WERI-Rb-1 (cell line): ENCODE measurements around the gene MARK4.
"Not testable (repeated sequence)": the region's sequence is repeated elsewhere in the genome, so short reads cannot be mapped to it uniquely, and the experiment has no call there.

Experiments
- DNase-seq: peaks from one replicate; pipeline ENCODE4 v3.0.0-alpha.2; 2020
- H3K27ac ChIP-seq: fragments of 250-450 bp; sonication (Bioruptor Pico); 2 replicates; pipeline ENCODE4 v1.5.1; 2020; ENCODE audit warnings: mild to moderate bottlenecking, moderate library complexity
- H3K27me3 ChIP-seq: fragments of 250-450 bp; sonication (Bioruptor Pico); 2 replicates; pipeline ENCODE4 v1.5.1; 2021; ENCODE audit warnings: mild to moderate bottlenecking, low read depth, moderate library complexity; ENCODE audit not compliant: insufficient read depth, severe bottlenecking
- H3K36me3 ChIP-seq: fragments of 250-450 bp; sonication (Bioruptor Pico); 2 replicates; pipeline ENCODE4 v1.5.1; 2020; ENCODE audit warnings: mild to moderate bottlenecking, moderate library complexity
- H3K4me3 ChIP-seq: 2 replicates; pipeline ENCODE4 v1.5.1; 2011; ENCODE audit warnings: low read depth, mild to moderate bottlenecking, control low read depth, low read length
- H3K9me3 ChIP-seq: fragments of 250-450 bp; sonication (Bioruptor Pico); 2 replicates; pipeline ENCODE4 v1.5.1; 2021; ENCODE audit warnings: mild to moderate bottlenecking, moderate library complexity; ENCODE audit not compliant: severe bottlenecking
- TF ChIP-seq, protein P1 (sequence below): IDR thresholded peaks from 2 replicates; pipeline ENCODE4 v1.5.1; 2011; ENCODE audit warnings: low read depth, mild to moderate bottlenecking, control low read depth, inconsistent platforms, low read length

Gene MARK4

GRCh38 chr19:45311621-45312020 lies 60.5 kb downstream of the MARK4 start:
- peaks cover 4% of the 10 kb centered on the region for H3K9me3 ChIP-seq
- TF ChIP-seq, protein P1, sequence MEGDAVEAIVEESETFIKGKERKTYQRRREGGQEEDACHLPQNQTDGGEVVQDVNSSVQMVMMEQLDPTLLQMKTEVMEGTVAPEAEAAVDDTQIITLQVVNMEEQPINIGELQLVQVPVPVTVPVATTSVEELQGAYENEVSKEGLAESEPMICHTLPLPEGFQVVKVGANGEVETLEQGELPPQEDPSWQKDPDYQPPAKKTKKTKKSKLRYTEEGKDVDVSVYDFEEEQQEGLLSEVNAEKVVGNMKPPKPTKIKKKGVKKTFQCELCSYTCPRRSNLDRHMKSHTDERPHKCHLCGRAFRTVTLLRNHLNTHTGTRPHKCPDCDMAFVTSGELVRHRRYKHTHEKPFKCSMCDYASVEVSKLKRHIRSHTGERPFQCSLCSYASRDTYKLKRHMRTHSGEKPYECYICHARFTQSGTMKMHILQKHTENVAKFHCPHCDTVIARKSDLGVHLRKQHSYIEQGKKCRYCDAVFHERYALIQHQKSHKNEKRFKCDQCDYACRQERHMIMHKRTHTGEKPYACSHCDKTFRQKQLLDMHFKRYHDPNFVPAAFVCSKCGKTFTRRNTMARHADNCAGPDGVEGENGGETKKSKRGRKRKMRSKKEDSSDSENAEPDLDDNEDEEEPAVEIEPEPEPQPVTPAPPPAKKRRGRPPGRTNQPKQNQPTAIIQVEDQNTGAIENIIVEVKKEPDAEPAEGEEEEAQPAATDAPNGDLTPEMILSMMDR, result no peak
- H3K27me3 ChIP-seq, result no peaks in the 10 kb centered on the region
- DNase-seq, result peak; percentile 50
- H3K27ac ChIP-seq, result no peak overlapping the region
- H3K36me3 ChIP-seq, result no peaks in the 10 kb centered on the region
- no peak overlapping the region for H3K4me3 ChIP-seq

DNA sequence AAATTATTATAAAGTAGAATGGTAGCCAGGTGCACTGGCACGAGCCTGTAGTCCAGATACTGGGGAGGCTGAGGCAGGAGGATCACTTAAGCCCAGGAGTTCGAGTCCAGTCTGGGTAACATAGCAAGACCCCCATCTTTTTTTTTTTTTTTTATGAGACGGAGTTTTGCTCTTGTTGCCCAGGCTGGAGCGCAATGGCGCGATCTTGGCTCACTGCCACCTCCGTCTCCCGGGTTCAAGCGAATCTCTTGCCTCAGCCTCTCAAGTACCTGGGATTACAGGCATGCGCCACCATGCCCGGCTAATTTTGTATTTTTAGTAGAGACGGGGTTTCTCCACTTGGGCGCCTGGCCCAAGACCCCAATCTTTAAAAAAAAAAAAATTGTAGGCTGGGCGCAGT lies 61.2 kb downstream of the MARK4 start:
- not testable (repeated sequence) for H3K9me3 ChIP-seq, DNase-seq, H3K27ac ChIP-seq

GRCh38 chr19:45314708-45315245 lies 63.7 kb downstream of the MARK4 start:
- Histone ChIP-seq H3K27me3 (no peaks in the 10 kb centered on the region), H3K27ac (no peak overlapping the region), H3K9me3 (no peaks in the 10 kb centered on the region), H3K4me3 (no peak overlapping the region), H3K36me3 (no peaks in the 10 kb centered on the region)
- DNase-seq, result no peak
- TF ChIP-seq, protein P1, result no peak

More for the DNA sequence above, 61.2 kb downstream of the MARK4 start:
- H3K36me3 ChIP-seq, H3K27me3 ChIP-seq, H3K4me3 ChIP-seq: not testable (repeated sequence)

- Histone ChIP-seq H3K9me3 (no peaks in the 10 kb centered on the region), H3K4me3 (no peak overlapping the region), H3K27ac (no peak overlapping the region), H3K36me3 (no peaks in the 10 kb centered on the region), H3K27me3 (no peaks in the 10 kb centered on the region)
- TF ChIP-seq, protein P1, result no peak
- DNase-seq, result no peak
Observed at GRCh38 chr19:45315304-45315703, 64.2 kb downstream of the MARK4 start.

GRCh38 chr19:45320997-45321775 lies 70.1 kb downstream of the MARK4 start:
- TF ChIP-seq, protein P1, result no peak
- H3K27me3 ChIP-seq, result no peaks in the 10 kb centered on the region
- peak overlapping the region; percentile 63; the same call in 1 of the 2 replicates for H3K27ac ChIP-seq

GRCh38 chr19:45321848-45322247 lies 70.8 kb downstream of the MARK4 start:
- no peak overlapping the region for H3K4me3 ChIP-seq
- no peaks in the 10 kb centered on the region for H3K27me3 ChIP-seq
- DNase-seq, result no peak
- H3K27ac ChIP-seq, result peak overlapping the region; percentile 63
- TF ChIP-seq, protein P1, result no peak
- no peaks in the 10 kb centered on the region for H3K36me3 ChIP-seq
- H3K9me3 ChIP-seq, result no peaks in the 10 kb centered on the region

More at GRCh38 chr19:45320997-45321775, 70.1 kb downstream of the MARK4 start:
- Histone ChIP-seq H3K9me3 (no peaks in the 10 kb centered on the region), H3K4me3 (no peak overlapping the region), H3K36me3 (no peaks in the 10 kb centered on the region)
- DNase-seq, result no peak
